Spinal cord (tissue), 10 donors: Measurements from ENCODE around the gene FOXE1. TPM values are rescaled to one million over a fixed set of nuclear protein-coding genes. Genes with fewer than 3 reads are reported as not detected.

ENCODE experiments used
- DNase-seq, 6 donors: peaks; one replicate each; pipeline versions ENCODE4 v3.0.0 to v3.0.0-alpha.2; 2013 to 2015; ENCODE audit warnings: low spot score in 6 of 6, low read depth in 4 of 6
- H3K27ac ChIP-seq: one replicate; pipeline ENCODE4 v1.5.1; 2013; ENCODE audit warnings: low read depth, low read length, control low read depth
- H3K27me3 ChIP-seq: one replicate; pipeline ENCODE4 v1.6.1; 2013; ENCODE audit warnings: low read length; ENCODE audit not compliant: control insufficient read depth, insufficient read depth
- H3K36me3 ChIP-seq: one replicate; pipeline ENCODE4 v1.6.1; 2013; ENCODE audit warnings: low read length; ENCODE audit not compliant: control insufficient read depth, insufficient read depth
- H3K4me1 ChIP-seq: one replicate; pipeline ENCODE4 v1.6.1; 2013; ENCODE audit warnings: low read length; ENCODE audit not compliant: control insufficient read depth, insufficient read depth
- H3K4me3 ChIP-seq: one replicate; pipeline ENCODE4 v1.5.1; 2013; ENCODE audit warnings: low read depth, low read length, control low read depth
- H3K9me3 ChIP-seq: one replicate; pipeline ENCODE4 v1.6.1; 2013; ENCODE audit warnings: low read length; ENCODE audit not compliant: control insufficient read depth, insufficient read depth
- WGBS: methylation state at CpG from one replicate; pipeline ENCODE4 v1.1.5; 2013; ENCODE audit warnings: missing lambda C conversion rate; ENCODE audit not compliant: insufficient coverage; 5-methylcytosine and 5-hydroxymethylcytosine counted together
- polyA plus RNA-seq, 2 donors: library from polyadenylated mRNA; unstranded; fragments of 120-200 nt; gene quantifications; one replicate each; pipeline ENCODE4 v1.2.1, GENCODE V29; 2013; ENCODE audit not compliant: insufficient read length in 2 of 2
- total RNA-seq, 2 donors: library from RNA; depleted of rRNA in 1 of 2; stranded (reverse); fragments of 120-200 nt in 1 of 2; fragments of >200 nt in 1 of 2; gene quantifications; one replicate each; pipeline versions ENCODE4 v1.2.3 to v1.2.4, GENCODE V29; 2013 to 2014
- donor health status: healthy.

The FOXE1 gene
- total and polyA plus RNA-seq, 4 donors, result not detected

- under 1% methylated on average over 125 of the region's 125 CpGs for WGBS
- Histone ChIP-seq H3K36me3 (no peaks in the 10 kb centered on the region), H3K4me3 (no peak overlapping the region), H3K27ac (no peak overlapping the region), H3K4me1 (peaks cover 31% of the 10 kb centered on the region), H3K27me3 (peaks cover 99% of the 10 kb centered on the region), H3K9me3 (no peaks in the 10 kb centered on the region)
- peak in 2 of 6 donors; percentile 62 to 71 for DNase-seq
These were observed 1.0 kb downstream of the FOXE1 start for GRCh38 chr9:97853844-97854695.

GRCh38 chr9:97854696-97855485 lies 1.9 kb downstream of the FOXE1 start:
- peak in 1 of 6 donors; percentile 3 for DNase-seq
- H3K27ac ChIP-seq, result no peak overlapping the region
- 2% methylated on average over 71 of the region's 71 CpGs for WGBS
- no peaks in the 10 kb centered on the region for H3K36me3 ChIP-seq
- H3K4me3 ChIP-seq, result no peak overlapping the region
- H3K27me3 ChIP-seq, result peaks cover 99% of the 10 kb centered on the region
- H3K9me3 ChIP-seq, result no peaks in the 10 kb centered on the region
- peaks cover 31% of the 10 kb centered on the region for H3K4me1 ChIP-seq

- Histone ChIP-seq H3K27ac (no peak overlapping the region), H3K4me1 (peaks cover 31% of the 10 kb centered on the region), H3K36me3 (no peaks in the 10 kb centered on the region), H3K27me3 (peaks cover 99% of the 10 kb centered on the region), H3K4me3 (no peak overlapping the region), H3K9me3 (no peaks in the 10 kb centered on the region)
- no peak for DNase-seq
- WGBS, result 2% methylated on average over 5 of the region's 8 CpGs
These were observed 2.5 kb downstream of the FOXE1 start for GRCh38 chr9:97855486-97855875.

- WGBS, result 0% methylated on average over 2 of the region's 5 CpGs
These were observed 2.9 kb downstream of the FOXE1 start for GRCh38 chr9:97855899-97856298.

GRCh38 chr9:97856857-97857605 lies 4.0 kb downstream of the FOXE1 start:
- WGBS, result 10% methylated on average over 14 of the region's 15 CpGs
- H3K36me3 ChIP-seq, result no peaks in the 10 kb centered on the region
- peaks cover 24% of the 10 kb centered on the region for H3K4me1 ChIP-seq
- H3K27me3 ChIP-seq, result peaks cover 96% of the 10 kb centered on the region
- H3K27ac ChIP-seq, result no peak overlapping the region
- no peak overlapping the region for H3K4me3 ChIP-seq
- no peaks in the 10 kb centered on the region for H3K9me3 ChIP-seq
- DNase-seq, result peak in 1 of 6 donors; percentile 5

More at GRCh38 chr9:97855899-97856298, 2.9 kb downstream of the FOXE1 start:
- no peak overlapping the region for H3K27ac ChIP-seq
- H3K4me3 ChIP-seq, result no peak overlapping the region
- H3K27me3 ChIP-seq, result peaks cover 99% of the 10 kb centered on the region
- H3K36me3 ChIP-seq, result no peaks in the 10 kb centered on the region
- no peaks in the 10 kb centered on the region for H3K9me3 ChIP-seq
- H3K4me1 ChIP-seq, result peaks cover 31% of the 10 kb centered on the region
- no peak for DNase-seq

GRCh38 chr9:97857606-97858392 lies 4.8 kb downstream of the FOXE1 start:
- no peaks in the 10 kb centered on the region for H3K9me3 ChIP-seq
- H3K27me3 ChIP-seq, result peaks cover 91% of the 10 kb centered on the region
- under 1% methylated on average over 54 of the region's 54 CpGs for WGBS
- peaks cover 17% of the 10 kb centered on the region for H3K4me1 ChIP-seq
- no peak overlapping the region for H3K4me3 ChIP-seq
- peak in 1 of 6 donors; percentile 9 for DNase-seq
- no peaks in the 10 kb centered on the region for H3K36me3 ChIP-seq
- H3K27ac ChIP-seq, result no peak overlapping the region

GRCh38 chr9:97858393-97858713 lies 5.3 kb downstream of the FOXE1 start:
- no peak for DNase-seq
- Histone ChIP-seq H3K4me1 (peaks cover 14% of the 10 kb centered on the region), H3K36me3 (no peaks in the 10 kb centered on the region), H3K27ac (no peak overlapping the region), H3K4me3 (no peak overlapping the region), H3K27me3 (peaks cover 87% of the 10 kb centered on the region), H3K9me3 (no peaks in the 10 kb centered on the region)
- WGBS, result 2% methylated on average over 5 of the region's 6 CpGs

- Histone ChIP-seq H3K4me1 (peaks cover 11% of the 10 kb centered on the region), H3K9me3 (no peaks in the 10 kb centered on the region), H3K27ac (no peak overlapping the region), H3K36me3 (no peaks in the 10 kb centered on the region), H3K4me3 (no peak overlapping the region), H3K27me3 (peaks cover 85% of the 10 kb centered on the region)
- no peak for DNase-seq
- WGBS, result 20% methylated on average over 1 of the region's 1 CpG
These were observed 5.8 kb downstream of the FOXE1 start for GRCh38 chr9:97858826-97859225.

- DNase-seq, result no peak
- H3K27me3 ChIP-seq, result peaks cover 84% of the 10 kb centered on the region
- H3K4me3 ChIP-seq, result no peak overlapping the region
- H3K9me3 ChIP-seq, result no peaks in the 10 kb centered on the region
- no peaks in the 10 kb centered on the region for H3K36me3 ChIP-seq
- H3K4me1 ChIP-seq, result peaks cover 11% of the 10 kb centered on the region
- 20% methylated on average over 2 of the region's 2 CpGs for WGBS
- no peak overlapping the region for H3K27ac ChIP-seq
These were observed 6.3 kb downstream of the FOXE1 start for GRCh38 chr9:97859346-97859745.
